ENCODE data around the gene CAMK2D. TPM values are rescaled to one million over a fixed set of nuclear protein-coding genes. Genes with fewer than 3 reads are reported as not detected.

Gene CAMK2D
- total and polyA plus RNA-seq, 2 experiments from 2014 or later, result 4.9 to 14.6 TPM

- TF ChIP-seq ZNF462 (CRISPR knock-in tag; IDR thresholded peaks at IDR 0.05) (no peak), NANOG (IDR thresholded peaks at IDR 0.05; ENCODE audit: borderline replicate concordance) (no peak), ZNF114 (CRISPR knock-in tag; IDR thresholded peaks at IDR 0.05) (no peak)
These were observed 1.8 kb downstream of the CAMK2D start (continued) for GRCh38 chr4:113759696-113760093.

- TF ChIP-seq ZNF331 (CRISPR knock-in tag; IDR thresholded peaks at IDR 0.05; ENCODE audit: low read depth), result no peak
- no peak for TF ChIP-seq ETS1 (IDR thresholded peaks at IDR 0.05)
- TF ChIP-seq CTCF (conservative IDR thresholded peaks at IDR 0.05; ENCODE audit: low read depth in 2 of 2), result no peak
- H3K4me1 Mint-ChIP-seq, result peaks cover 39% of the 10 kb centered on the region
- Histone ChIP-seq H2AFZ (no peak overlapping the region), H3K27me3 (ENCODE audit: insufficient read depth) (peaks cover 28% of the 10 kb centered on the region), H3K4me3 (no peak overlapping the region), H4K20me1 (replicated peaks; ENCODE audit: insufficient read depth) (no peaks in the 10 kb centered on the region), H3K4me1 (ENCODE audit: insufficient read depth) (peaks cover 56% of the 10 kb centered on the region), H3F3A (replicated peaks; ENCODE audit: low read depth) (no peaks in the 10 kb centered on the region), H3K9me2 (ENCODE audit: insufficient read depth) (no peaks in the 10 kb centered on the region), H3K36me3 (ENCODE audit: insufficient read depth) (no peaks in the 10 kb centered on the region), H3K27ac (ENCODE audit: low read depth) (no peak overlapping the region), H3K4me2 (no peak overlapping the region), H3K79me2 (replicated peaks; ENCODE audit: insufficient read depth) (no peaks in the 10 kb centered on the region; the same call in 1 of the 2 replicates)
- H3K9me3 Mint-ChIP-seq, result no peaks in the 10 kb centered on the region
- peaks cover 13% of the 10 kb centered on the region for H3K27me3 Mint-ChIP-seq (ENCODE audit: insufficient read depth, low read depth, poor library complexity)
- no peaks in the 10 kb centered on the region for H3K36me3 Mint-ChIP-seq (ENCODE audit: low read depth)
- no peak overlapping the region for H3K27ac Mint-ChIP-seq
- DNase-seq (ENCODE audit: low spot score), result no peak
- H3K4me3 Mint-ChIP-seq, result no peak overlapping the region
- ATAC-seq, result no peak
These were observed 3.2 kb downstream of the CAMK2D start for GRCh38 chr4:113758372-113758771.
